ENCODE measurements around the gene HOXC5.

HOXC5 gene

DNA sequence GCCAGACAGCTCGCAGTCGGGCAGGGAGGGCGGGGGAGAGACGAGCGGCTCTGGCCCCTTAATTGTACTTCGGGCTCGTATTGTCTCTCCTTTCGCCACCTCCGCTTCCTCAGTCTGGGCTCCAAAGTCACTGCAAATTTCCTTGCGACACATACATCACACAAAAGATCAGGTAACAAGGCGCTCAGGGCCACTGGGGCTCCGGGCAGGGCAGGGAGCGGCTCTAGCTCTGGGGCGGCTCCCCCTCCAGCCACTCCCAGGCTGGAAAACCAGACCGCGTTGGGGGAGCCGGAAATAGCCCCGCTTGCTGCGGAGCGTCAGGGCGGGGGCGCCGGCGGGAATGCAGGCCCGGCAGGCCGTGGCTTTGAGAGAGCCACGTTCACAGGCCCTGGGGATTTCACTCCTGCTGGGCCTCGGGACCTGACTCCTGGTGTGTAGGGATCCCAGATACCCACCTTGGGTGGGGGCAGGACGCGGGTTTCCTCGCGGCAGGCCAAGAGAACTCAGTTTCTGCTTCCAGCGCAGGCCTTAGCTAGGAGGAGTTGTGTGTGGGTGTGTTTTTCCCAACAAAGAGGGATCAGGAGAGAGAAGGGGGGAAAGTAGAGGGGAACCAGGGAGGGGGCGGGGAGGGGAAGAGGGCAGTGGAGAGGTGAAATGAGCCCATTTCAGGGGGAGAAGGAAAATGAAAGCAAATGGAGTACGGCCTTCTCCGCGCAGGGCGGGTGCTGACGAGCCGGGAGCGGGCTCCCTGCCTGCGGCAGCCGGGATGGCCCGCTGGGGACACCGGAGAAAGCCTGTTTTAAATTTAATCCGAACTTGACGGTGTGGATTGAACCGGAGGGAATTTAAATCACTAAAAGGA lies 37.2 kb upstream of the HOXC5 start:
- no peak for DNase-seq (ENCODE audit: low read depth)

DNA sequence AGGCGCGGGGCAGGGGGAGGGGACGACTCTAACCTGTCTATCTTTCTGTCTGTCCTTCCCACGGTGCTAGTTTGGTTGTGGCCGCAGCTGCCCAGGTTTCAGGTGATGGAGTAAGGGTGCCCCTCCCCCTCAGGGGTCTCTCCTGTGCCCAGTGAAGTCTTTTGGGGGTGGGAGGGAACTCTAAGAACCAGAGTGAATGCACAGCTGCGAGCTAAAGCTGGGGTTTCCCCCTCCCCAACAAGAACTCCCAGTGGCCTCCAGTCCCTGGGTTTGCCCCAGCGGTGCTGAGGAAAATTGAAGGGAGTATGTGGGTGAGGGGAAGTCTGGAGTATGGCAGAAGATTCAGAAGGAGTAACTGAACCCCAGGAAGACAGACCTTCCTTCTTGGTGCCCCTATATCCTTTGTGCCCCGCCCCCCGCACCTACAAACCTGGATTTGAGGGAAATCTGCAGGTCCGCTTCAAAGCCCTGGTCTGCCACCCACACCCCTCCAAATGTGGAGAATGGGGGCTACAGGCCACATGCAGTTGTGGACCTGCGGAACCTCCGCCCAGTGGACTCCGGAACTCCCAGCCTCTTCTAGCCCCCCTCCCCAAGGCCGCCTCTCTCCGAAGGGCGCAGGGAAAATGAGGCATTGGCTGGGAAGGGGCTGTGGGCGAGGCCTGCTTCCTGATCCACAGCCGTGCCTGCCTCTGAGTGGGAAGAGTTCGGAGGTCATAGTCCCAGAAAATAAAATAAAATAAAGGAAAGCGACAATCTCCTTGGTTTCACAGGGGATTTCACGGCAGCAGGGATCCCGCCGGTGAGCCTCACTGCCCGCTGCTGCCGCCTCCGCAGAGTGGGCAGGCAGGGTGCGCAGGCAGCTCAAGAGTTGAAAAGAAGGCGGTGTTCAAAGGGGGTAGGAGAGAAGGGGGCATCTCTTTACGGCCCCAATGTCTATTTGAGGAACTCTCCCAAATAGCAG lies 36.3 kb upstream of the HOXC5 start:
- no peak for DNase-seq (ENCODE audit: low read depth)

- DNase-seq (ENCODE audit: low read depth), result no peak
Measured at GRCh38 chr12:53997204-53998109, 35.4 kb upstream of the HOXC5 start.

- DNase-seq (ENCODE audit: low read depth), result no peak
Measured at GRCh38 chr12:53998110-53998899, 34.5 kb upstream of the HOXC5 start.

- no peak for DNase-seq (ENCODE audit: low read depth)
Measured at GRCh38 chr12:53998900-53999236, 34.0 kb upstream of the HOXC5 start.

DNA sequence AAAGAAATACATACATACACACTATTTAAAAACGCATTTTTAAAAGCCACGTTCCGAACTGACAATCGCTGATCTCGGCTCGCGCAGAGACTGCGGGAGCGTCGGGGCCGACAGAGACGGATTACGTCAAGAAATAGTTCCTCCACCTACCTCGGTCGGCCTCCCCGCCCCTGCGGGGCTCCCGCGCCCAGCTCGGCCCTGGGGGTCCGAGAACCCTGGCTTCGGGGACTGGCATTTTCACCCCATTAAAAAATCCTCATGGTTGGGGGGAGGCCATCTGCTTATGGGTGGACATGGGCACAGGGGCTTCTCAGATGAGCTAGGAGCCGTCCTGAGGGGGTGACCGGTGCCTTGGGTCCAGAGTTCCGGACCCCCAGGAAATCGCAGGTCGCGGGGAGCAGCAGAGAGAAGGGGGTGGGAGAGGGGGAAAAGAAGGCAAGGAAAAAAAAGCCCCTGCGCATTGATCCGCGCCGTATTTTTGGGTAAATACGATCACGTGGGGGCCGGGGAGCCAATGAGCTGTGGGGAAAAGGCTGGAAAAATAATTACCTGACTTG lies 33.2 kb upstream of the HOXC5 start:
- DNase-seq (ENCODE audit: low read depth), result no peak

DNA sequence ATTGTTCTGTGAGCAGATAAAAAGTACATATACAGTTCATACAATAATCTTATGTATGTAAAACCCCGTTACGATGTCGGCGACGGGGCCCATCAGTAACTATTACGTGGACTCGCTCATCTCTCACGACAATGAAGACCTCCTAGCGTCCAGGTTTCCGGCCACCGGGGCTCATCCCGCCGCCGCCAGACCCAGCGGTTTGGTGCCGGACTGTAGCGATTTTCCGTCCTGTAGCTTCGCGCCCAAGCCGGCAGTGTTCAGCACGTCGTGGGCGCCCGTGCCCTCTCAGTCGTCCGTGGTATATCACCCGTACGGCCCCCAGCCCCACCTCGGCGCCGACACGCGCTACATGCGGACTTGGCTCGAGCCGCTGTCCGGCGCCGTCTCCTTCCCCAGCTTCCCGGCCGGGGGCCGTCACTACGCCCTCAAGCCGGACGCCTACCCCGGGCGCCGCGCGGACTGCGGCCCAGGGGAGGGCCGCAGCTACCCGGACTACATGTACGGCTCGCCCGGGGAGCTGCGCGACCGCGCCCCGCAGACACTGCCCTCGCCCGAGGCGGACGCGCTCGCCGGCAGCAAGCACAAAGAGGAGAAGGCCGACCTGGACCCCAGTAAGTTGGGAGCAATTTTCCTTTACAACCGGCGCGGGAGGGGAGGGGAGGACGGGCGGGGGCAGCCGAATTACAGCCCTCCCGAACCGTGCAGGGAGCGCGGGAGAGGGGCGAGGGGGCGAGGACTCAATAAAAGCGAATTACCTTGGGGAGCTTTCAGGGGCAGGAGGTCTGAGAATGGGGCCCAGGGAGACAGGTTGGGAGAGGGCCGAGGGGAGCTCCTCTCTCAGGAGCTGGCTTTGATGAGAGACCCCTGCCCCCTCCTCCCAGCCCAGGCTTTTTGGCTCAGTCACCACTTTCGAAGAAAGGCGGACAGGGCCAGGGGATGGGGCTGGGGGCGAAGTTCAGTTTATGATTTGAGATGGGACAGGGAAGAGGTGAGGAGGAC lies 32.4 kb upstream of the HOXC5 start, which contains the start of gene HOXC9:
Gene HOXC9, plus strand, starts transcription at position 46 of the 999 bp plus-strand sequence. Its CDS starts 28 bp downstream, at position 74.
- no peak for DNase-seq (ENCODE audit: low read depth)

GRCh38 chr12:54001283-54002187 lies 31.3 kb upstream of the HOXC5 start:
- no peak for DNase-seq (ENCODE audit: low read depth)

GRCh38 chr12:54002278-54002914 lies 30.5 kb upstream of the HOXC5 start:
- DNase-seq (ENCODE audit: low read depth), result no peak

DNA sequence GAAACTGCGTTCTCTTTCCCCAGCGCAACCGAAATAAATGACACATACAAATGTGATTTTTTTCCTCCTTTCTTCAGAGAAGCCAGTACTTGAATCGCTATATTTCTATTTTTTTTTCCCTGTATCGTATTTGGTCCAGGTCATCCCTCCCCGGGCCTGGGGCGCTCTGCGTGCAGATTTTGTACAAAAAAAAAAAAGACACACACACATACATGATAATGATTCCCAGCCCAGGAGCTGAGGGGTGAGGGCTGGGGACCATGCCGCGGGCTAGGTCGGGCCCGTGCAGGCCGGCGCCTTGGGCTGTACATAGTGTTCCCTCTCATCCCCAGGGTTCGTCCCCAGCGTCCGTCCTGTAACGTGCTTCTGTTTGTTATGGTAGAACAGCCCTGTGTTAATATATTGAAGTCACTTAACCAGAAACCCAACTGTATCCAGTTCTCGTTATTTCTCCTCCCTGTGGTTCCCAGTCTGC lies 29.9 kb upstream of the HOXC5 start:
- DNase-seq (ENCODE audit: low read depth), result no peak

GRCh38 chr12:54003625-54004024 lies 29.2 kb upstream of the HOXC5 start:
- no peak for DNase-seq (ENCODE audit: low read depth)

DNA sequence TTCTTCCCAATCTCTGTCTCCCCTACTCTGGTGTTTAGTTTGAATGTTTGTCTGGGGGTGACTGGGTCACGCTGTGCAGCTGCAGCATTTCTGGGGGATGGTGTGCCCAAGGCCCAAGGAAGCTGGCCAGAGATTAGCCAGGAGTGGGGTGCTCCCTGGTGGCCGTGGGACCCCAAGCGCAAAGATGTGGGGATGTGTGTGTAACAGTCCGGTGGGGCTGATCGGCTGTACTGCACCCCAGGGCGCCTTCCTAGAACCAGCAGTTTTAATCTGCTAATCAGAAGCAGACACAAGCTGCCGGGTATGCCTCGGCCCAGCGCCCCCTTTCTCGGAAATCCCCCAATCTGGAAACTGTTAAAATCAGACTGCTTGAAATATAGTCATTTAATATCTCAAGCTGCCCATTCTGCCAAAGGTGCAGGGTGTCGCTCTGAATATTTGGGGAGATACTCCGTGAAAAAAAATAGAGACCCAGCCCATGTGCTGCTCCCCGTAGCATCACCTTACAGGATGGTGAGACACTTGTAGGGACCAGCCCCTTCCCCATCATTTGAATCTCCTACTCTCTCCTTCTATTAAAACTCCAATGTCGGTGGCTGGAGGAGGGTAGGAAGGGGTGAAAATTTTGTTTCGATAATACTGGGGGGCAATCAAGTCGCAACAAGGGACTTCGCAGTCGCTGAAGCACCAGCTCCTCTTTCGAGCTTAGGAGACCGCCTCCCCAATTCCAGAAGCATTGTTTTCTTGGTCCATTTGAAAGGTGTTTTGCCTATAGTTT lies 28.6 kb upstream of the HOXC5 start:
- no peak for DNase-seq (ENCODE audit: low read depth)

DNA sequence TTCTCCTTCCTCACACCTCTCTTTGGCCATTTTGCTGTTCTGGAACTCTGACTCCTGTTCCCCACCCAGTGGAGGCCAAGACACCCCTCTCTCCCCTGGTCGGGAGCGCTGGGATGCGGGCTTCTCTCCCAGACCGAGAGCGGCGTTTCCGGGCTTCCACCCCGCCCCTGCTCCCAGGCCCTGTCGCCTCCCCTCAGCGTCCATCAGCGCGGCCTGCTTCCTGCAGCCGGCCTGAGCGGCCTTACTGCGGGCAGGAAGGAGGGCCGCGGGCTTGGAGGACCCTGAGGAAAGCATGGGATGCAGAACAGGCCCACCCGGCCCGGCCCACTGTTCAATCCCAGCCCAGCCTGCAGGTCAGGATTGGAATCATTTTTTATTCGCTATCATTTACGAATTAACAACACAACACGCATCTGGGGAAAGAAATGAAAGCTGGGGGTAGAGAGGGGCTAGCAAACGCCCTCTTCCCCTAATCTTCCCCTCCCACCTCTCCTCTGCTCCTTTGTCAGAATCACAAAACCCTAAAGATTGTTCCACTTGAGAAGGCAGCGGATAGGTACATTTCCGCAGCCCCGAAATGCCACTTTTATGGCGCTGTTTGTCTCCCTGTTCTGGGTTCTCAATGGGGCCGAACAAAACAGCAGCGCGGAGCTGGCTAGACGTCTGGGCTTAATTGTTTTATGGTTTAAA lies 27.9 kb upstream of the HOXC5 start:
- DNase-seq (ENCODE audit: low read depth), result no peak

- DNase-seq (ENCODE audit: low read depth), result no peak
Measured at GRCh38 chr12:54005531-54005852, 27.4 kb upstream of the HOXC5 start.

DNA sequence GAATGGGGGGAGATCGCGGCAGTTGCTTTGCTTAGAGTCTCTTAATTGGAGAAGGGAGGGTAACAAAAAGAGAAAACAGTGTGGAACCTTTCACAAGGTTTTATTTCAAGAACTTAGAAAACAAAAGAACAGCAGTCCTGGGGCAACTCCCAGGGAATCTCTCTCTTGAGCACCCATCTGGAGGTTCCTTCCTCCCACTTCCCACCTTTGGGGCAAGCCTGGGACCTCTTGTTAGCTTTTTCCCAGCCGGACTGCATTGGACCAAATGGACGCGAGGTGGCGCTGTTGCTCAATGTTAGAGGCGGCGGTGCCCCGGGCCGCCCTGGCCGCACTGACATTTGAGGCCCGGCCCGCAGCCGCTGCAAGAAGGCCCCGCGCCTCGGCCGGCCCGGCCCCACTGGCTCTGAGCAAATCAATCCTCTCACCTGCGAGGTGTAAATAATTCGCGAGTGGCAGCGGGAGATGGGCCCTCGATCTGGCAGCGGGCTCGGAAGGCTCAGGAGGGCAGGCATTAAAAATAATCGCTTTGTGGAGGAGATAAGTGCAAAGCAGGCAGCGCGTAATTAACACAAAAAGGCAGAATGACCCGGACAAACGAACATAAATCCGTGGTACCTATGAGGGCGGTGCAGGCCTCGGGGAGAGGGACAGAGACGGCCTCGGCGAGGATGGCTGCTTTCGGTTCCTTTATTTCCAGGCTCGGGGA lies 26.8 kb upstream of the HOXC5 start:
- DNase-seq (ENCODE audit: low read depth), result peak; percentile 83
